GM21737 (cell line): ENCODE data around the gene GPR107.

Source experiments
- ATAC-seq: cut with Tn5 transposase; IDR thresholded peaks from one replicate; pipeline ENCODE4 v1.9.1; 2021; ENCODE audit warnings: mild to moderate bottlenecking, moderate library complexity; ENCODE audit not compliant: unreplicated experiment

The GPR107 gene

DNA sequence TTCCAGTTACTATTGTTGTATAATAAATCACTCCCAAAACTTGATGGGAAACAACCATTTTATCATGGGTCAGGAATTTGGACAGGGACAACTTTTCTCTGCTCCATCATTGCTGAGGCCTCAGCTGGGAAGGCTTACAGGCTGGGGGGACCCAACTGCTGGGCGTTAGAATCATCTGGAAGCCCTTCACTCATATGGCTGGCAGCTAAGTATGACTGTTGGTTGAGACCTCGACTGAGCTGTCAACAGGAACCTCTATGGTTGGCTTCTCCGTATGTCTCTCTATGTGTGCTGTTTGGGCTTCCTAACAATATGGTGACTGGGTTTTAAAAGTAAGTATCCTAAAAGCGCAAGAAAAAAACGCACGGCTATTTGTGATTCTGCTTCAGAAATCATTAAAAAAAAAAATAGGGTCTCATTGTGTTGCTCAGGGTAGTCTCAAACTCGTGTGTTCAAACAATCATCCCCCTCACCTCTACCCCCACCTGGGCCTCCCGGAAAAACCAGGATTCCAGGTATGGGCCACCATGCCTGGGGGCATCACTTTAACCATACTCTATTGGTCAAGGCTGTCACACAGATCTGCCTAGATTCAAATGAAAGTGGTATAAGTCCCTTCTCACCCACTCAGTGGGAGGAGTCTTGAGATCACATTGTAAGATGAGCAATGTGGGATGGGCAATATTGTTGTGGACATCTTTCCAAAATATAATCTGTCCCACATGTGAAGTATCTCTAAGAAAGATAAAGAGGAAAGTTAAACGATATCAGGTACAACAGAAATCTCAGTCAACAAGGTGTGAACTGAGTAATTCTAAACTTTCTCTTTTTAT is 26.0 kb upstream of the GPR107 start:
- no peak for ATAC-seq

- no peak for ATAC-seq
These were observed 25.0 kb upstream of the GPR107 start for GRCh38 chr9:130028493-130029222.

GRCh38 chr9:130029223-130029973 is 24.3 kb upstream of the GPR107 start:
- ATAC-seq, result no peak

- no peak for ATAC-seq
These were observed 23.0 kb upstream of the GPR107 start for GRCh38 chr9:130030651-130031127.

- no peak for ATAC-seq
These were observed 19.1 kb upstream of the GPR107 start for GRCh38 chr9:130034570-130034969.

DNA sequence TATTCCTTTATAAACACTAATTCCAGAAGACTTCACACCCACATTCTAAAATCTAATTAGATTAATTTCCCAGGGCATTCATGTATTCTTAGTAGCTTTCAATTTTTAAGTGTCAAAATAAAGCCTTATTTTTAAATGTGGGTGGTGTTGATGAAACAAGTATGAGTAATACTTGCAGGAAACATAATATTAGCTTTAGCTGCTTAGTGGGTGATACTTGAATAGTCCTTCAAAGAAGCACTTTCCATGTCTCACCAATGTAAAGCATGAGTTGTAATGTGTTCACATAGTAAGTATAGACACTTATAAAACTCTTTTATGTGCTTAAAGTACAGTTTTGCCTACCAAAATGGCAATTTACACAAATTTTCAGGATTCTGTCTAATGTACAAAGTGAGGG is 17.6 kb upstream of the GPR107 start:
- no peak for ATAC-seq

GRCh38 chr9:130039528-130040147 is 14.1 kb upstream of the GPR107 start:
- ATAC-seq, result no peak

GRCh38 chr9:130040984-130041647 is 12.6 kb upstream of the GPR107 start:
- ATAC-seq, result no peak

DNA sequence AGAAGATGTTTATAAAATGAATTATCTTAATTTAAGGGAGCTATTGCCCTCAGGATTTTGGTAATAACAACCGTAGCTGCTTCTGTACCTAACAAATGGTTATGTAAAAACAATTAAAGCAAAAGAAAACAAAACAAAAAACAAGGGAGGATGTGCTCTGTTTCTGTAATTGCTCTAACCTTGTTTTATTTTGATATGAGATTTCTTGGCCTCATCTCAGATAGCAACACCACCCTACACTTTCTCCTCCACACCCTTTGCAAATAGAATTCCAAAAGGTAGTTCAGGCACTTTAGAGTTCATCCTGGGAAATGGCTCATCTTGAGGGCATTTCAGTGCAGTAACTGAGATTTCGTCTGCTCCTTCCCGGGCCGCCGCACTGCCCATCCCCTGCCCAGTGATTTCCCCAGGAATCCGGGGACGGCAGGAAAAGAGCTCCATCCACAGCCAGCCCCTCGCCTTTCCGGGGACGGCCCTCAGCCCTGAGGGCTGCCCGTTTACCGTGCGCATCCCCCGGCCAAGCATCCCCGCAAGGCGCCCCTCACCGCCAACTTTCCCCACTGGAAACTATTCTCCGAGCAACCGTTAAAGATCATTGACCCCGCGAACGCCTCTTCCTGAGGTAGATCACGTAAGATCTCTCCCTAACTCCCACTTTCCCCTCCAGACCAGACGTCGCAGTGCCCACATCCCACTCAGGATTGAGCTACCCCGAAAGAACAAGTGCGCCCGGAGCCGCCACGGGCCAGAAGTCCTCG is 11.9 kb upstream of the GPR107 start:
- ATAC-seq, result no peak

GRCh38 chr9:130042406-130042884 is 11.3 kb upstream of the GPR107 start:
- no peak for ATAC-seq

GRCh38 chr9:130042885-130043653 is 10.6 kb upstream of the GPR107 start, which contains the start of gene FNBP1:
Gene FNBP1, minus strand, starts transcription at chr9:130043189. Its CDS starts 214 bp downstream, at chr9:130042975.
- peak; percentile 36 for ATAC-seq

DNA sequence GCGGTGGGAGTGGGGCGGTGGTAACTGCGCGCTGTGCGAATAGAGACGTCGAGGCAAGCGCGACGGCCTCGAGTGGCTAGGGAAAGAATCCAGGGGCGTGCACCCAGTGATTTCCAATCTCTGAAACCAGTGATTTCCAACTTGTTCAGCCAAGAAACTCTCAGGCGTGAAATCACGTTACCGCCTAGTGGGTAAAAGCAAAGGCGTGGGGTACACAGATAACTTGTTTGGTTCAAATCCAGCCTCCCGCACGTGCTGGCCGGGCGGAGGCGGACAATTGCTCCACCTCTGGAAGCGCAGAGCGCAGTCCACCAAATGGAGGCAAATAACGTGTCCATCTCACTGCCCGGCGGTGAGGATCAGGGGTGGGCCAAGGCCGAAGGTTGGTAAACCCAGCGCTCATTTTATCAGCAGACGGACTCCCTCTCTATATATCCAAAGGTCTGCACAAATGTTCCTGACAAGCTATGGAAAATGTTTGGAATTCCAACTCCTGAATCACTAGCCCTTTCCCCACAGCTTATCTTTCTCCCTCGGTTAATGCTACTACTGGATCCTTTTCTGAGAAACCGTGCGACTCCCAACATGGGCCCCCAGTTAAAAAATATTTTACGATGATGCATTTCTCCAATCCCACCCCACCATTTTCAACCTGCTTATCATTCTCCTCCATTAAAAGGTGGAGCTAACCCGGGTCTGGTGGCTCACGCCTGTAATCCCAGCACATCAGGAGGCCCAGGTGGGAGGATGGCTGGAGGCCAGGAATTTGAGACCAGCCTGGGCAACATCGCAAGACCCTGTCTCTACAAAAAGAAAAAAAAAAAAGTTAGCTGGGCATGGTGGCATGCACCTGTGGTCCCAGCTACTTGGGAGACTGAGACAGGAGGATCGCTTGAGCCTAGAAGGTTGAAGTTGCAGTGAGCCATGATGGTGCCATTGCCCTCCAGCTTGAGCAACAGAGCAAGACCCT is 9.8 kb upstream of the GPR107 start:
- ATAC-seq, result no peak

- no peak for ATAC-seq
These were observed 7.8 kb upstream of the GPR107 start for GRCh38 chr9:130045725-130046450.

DNA sequence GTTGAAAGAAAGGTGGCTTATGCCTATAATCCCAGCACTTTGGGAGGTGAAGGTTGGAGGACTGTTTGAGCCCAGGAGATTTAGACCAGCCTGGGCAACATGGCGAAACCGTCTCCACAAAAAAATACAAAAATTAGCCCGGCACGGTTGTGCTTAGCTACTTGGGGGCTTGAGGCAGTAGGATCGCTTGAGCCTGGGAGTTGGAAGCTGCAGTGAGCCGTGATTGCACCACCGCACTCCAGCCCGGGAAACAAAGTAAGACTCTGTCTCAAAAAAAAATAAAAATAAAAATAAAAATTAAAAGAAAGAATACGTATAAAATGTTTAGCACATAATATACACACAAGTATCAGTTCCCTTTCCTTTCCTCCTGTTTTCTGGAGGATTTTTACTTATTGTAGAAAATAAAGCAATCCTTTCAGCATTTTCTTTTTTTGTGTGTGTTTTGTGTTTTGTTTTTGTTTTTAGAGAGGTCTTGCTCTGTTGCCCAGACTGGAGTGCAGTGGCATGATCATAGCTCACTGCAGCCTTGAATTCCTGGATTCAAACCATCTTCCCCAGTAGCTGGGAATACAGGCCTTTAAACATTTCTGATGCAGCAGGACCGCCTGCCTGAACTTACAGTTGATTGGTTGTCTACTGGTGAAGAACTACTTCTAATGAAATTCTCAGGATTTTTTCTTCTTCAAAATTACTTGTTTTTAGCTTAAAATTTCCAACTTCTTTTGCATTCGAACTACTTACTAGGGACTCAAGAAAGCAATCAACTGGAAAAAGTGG is 4.1 kb upstream of the GPR107 start:
- ATAC-seq, result no peak

GRCh38 chr9:130050462-130050861 is 3.2 kb upstream of the GPR107 start:
- ATAC-seq, result no peak

DNA sequence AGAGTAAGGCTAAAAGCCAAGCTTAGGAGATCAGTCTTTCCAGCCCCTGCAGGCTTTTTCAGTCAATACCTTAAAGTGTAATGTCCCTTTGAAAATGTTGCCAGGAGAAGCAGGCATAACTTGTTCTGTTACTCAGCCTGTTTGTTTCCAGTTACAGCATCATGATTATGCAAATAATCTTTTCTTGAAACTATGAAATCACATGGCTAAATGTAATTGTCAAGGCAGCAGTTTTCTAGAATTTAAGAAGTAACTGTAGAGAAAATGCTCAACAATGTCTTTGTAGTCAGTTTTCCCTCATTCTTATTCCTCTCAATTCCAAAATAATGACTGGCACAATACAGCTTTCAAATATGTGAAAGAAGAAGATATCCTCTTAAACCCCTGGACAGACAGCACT is 1.9 kb upstream of the GPR107 start:
- ATAC-seq, result no peak
